HG02970 (cell line): ENCODE data around the gene CNN2.

Experiments
- ATAC-seq: cut with Tn5 transposase; IDR thresholded peaks from one replicate; pipeline ENCODE4 v1.9.1; 2021; ENCODE audit warnings: mild to moderate bottlenecking, moderate library complexity, moderate number of reproducible peaks; ENCODE audit not compliant: unreplicated experiment, low FRiP score

CNN2 gene

DNA sequence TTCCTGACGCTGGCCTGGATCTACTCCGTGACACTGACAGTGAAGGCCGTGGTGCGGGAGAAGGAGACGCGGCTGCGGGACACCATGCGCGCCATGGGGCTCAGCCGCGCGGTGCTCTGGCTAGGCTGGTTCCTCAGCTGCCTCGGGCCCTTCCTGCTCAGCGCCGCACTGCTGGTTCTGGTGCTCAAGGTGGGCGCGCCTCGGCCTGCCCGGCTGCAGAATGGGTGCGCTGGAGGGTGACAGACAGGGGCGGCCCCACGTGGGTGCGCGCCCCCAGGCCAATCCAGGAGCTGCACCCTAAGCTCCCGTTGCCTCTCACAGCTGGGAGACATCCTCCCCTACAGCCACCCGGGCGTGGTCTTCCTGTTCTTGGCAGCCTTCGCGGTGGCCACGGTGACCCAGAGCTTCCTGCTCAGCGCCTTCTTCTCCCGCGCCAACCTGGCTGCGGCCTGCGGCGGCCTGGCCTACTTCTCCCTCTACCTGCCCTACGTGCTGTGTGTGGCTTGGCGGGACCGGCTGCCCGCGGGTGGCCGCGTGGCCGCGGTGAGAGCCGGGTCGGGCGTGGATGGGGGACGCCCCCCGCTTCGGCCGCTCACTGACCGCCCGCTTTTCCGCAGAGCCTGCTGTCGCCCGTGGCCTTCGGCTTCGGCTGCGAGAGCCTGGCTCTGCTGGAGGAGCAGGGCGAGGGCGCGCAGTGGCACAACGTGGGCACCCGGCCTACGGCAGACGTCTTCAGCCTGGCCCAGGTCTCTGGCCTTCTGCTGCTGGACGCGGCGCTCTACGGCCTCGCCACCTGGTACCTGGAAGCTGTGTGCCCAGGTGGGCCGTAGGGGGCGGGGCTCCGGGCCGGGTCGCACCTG is 20.7 kb downstream of the CNN2 start:
- ATAC-seq, result no peak

DNA sequence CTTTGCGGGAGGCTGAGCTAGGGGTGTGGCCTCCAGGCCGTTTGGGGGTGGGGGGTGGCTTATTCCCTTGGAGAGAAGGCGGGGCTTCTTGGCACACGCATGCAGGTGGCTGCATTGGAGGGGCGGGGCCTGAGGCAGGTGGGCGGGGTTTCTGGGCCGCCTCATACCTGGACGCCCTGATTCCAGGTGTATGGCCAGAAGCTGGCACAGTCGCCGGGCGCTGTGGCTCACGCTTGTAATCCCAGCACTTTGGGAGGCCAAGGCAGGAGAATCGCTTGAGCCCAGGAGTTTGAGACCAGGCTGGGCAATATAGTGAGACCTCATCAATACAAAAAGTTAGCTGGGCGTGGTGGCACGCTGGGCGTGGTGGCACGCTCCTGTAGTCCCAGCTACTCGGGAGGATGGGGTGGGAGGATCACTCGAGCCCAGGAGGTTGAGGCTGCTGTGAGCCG is 21.3 kb downstream of the CNN2 start:
- no peak for ATAC-seq

DNA sequence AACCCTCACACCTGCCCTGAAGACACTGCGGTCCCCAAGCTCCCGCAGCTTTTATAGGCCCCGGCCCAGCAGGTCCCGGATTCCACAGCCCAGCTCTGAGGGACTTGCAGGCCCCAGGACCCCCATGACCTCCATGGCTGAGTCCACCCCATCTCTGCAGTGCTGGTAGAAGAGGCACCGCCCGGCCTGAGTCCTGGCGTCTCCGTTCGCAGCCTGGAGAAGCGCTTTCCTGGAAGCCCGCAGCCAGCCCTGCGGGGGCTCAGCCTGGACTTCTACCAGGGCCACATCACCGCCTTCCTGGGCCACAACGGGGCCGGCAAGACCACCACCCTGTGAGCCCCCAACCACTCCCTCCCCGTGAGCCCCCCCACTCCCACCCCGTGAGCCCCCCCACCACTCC is 22.7 kb downstream of the CNN2 start:
- no peak for ATAC-seq

GRCh38 chr19:1049800-1050199 is 23.4 kb downstream of the CNN2 start:
- ATAC-seq, result no peak

- ATAC-seq, result no peak
Observed at GRCh38 chr19:1050989-1051788, 24.8 kb downstream of the CNN2 start.

- ATAC-seq, result no peak
Observed at GRCh38 chr19:1051791-1052190, 25.4 kb downstream of the CNN2 start.

- ATAC-seq, result no peak
Observed at GRCh38 chr19:1052349-1052975, 26.1 kb downstream of the CNN2 start.

GRCh38 chr19:1053176-1054101 is 27.0 kb downstream of the CNN2 start:
- ATAC-seq, result no peak

- ATAC-seq, result no peak
Observed at GRCh38 chr19:1054102-1055027, 28.0 kb downstream of the CNN2 start.

DNA sequence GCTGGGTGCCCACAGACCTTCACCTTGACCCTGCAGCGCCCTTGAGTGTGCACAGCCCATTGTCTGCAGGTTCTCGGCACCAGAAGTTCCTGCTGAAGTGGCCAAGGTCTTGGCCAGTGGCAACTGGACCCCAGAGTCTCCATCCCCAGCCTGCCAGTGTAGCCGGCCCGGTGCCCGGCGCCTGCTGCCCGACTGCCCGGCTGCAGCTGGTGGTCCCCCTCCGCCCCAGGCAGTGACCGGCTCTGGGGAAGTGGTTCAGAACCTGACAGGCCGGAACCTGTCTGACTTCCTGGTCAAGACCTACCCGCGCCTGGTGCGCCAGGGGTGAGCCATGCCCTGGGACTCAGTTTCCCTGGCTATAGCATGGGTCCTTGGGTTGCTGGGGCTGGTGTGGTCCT is 28.6 kb downstream of the CNN2 start:
- ATAC-seq, result no peak

DNA sequence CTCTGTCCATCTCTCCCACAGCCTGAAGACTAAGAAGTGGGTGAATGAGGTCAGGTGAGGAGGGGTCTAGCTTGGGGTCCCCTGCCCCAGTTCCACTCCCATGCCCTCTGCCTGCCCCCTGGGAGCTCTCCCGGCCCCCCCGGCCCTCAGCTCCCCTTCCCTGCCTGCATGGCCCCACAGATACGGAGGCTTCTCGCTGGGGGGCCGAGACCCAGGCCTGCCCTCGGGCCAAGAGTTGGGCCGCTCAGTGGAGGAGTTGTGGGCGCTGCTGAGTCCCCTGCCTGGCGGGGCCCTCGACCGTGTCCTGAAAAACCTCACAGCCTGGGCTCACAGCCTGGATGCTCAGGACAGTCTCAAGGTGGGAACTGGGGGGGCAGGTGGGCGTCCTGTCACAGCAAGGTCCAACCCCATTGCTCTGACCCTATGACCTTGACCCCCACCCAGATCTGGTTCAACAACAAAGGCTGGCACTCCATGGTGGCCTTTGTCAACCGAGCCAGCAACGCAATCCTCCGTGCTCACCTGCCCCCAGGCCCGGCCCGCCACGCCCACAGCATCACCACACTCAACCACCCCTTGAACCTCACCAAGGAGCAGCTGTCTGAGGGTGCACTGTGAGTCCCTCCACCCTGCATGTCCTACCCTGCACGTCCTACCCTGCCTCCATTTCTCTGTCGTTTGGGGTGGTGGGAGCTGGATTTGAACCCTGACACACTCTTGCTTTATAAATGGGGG is 29.6 kb downstream of the CNN2 start:
- ATAC-seq, result no peak

- no peak for ATAC-seq
Observed at GRCh38 chr19:1057176-1057855, 30.9 kb downstream of the CNN2 start.

- no peak for ATAC-seq
Observed at GRCh38 chr19:1058112-1058511, 31.7 kb downstream of the CNN2 start.

DNA sequence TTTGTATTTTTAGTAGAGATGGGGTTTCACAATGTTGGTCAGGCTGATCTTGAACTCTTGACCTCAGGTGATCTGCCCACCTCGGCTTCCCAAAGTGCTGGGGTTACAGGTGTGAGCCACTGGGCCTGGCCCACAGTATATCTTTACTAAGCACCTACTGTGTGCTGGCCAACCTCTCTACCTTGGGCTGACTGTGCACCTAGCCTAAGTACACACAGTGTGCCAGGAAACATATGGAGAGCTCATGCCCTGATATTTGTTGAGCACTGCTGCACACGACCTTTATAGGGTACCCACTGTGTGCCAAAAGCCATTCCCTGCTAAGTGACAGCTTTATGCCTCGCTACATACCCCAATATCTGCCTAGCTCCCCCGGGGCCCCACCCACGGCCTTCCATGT is 34.3 kb downstream of the CNN2 start:
- ATAC-seq, result no peak

- no peak for ATAC-seq
Observed at GRCh38 chr19:1061987-1062386, 35.6 kb downstream of the CNN2 start.

DNA sequence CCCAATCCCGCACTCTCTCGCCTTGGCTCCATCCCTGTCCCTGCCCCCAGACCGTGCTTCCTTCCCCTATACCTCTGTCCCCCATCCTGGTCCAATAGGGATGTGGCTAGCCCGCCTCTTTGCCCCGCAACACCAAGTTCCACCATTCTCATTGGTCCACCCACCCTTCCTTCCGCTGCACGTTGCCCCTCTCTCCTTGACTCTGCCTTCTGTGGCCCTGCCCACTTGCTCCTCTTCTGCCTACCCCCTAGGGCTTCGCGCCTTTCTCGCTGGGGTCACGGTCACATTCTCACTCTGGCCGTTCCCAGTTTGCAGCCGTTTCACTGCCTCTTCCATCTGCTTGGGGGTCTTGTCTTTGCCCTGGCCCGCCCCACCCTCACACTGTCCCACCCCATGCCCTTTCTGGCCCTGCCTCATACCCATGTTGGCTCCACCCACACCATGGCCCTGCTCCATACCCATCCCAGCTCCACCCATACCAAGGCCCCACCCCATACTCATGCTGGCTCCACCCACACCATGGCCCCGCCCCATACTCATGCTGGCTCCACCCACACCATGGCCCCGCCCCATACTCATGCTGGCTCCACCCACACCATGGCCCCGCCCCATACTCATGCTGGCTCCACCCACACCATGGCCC is 36.1 kb downstream of the CNN2 start:
- ATAC-seq, result no peak
